Loucy (cell line): ENCODE data around the gene MYMX.

ENCODE experiments used
- CTCF ChIP-seq: fragments of 200-600 bp; sonication (generic); conservative IDR thresholded peaks from 2 replicates; pipeline ENCODE4 v1.5.1; 2014; ENCODE audit warnings: mild to moderate bottlenecking, antibody characterized with exemption, low read length
- EZH2phosphoT487 ChIP-seq: fragments of 200-600 bp; IDR thresholded peaks from 2 replicates; pipeline ENCODE4 v1.6.1; 2018; ENCODE audit warnings: antibody characterized with exemption, mild to moderate bottlenecking, moderate library complexity, borderline replicate concordance

- TF ChIP-seq EZH2phosphoT487: no peak
- no peak for TF ChIP-seq CTCF
These were observed 35.8 kb upstream of the MYMX start for GRCh38 chr6:44180886-44181285.
